ENCODE data around the gene WDFY3. TPM values are rescaled to one million over a fixed set of nuclear protein-coding genes. Genes with fewer than 3 reads are reported as not detected.

WDFY3 gene
- total and polyA plus RNA-seq, 12 donors: 4.9 to 68.9 (median 51.1) TPM

DNA sequence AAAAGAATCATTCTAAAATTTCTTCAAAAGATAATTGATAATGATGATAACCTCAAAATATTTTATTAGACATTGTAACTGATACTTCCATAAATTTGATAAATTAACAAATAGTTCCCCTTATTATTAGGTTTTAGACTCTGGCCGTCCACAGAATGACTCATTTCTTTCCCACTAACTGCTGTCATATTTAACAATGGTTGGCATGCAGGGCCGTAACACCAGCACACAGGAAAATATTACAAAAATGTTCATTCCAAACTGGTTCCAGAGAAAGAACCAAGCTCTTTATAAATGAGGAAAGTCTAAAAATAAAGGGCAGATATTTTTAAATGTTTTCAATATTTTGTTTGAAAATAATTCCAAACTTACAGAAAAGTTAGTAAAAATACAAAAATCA is 28.2 kb downstream of the WDFY3 start:
- Histone ChIP-seq H3K27ac (peak overlapping the region in 8 of 10 donors; percentile 16 to 74 (median 62)), H3K36me3 (peaks cover 0 to 14% (median 0%) of the 10 kb centered on the region in 9 donors), H3K9me3 (peaks cover 0 to 33% (median 15%) of the 10 kb centered on the region in 11 donors), H3K4me1 (peaks cover 6 to 51% (median 35%) of the 10 kb centered on the region in 9 donors), H3K4me3 (no peak overlapping the region), H3K27me3 (no peaks in the 10 kb centered on the region)
- DNase-seq (peak in 1 of 2 donors; percentile 18), ATAC-seq (peak in 7 of 8 donors; percentile 65 to 92 (median 85))
- TF ChIP-seq CTCF (IDR thresholded peaks at IDR 0.05): no peak
- 4 to 6% methylated on average over 2 of the region's 2 CpGs for WGBS, 2 donors
- intact Hi-C loops (cut with DNase I): no loop called here

- ATAC-seq (peak in 5 of 8 donors; percentile 43 to 72 (median 55)), DNase-seq (no peak)
- H3K9me3 ChIP-seq: peaks cover 0 to 27% (median 15%) of the 10 kb centered on the region in 11 donors
- TF ChIP-seq CTCF (IDR thresholded peaks at IDR 0.05): no peak
- H3K4me1 ChIP-seq: peaks cover 6 to 59% (median 37%) of the 10 kb centered on the region in 9 donors
- intact Hi-C loops (cut with DNase I): no loop called here
- no peaks in the 10 kb centered on the region for H3K27me3 ChIP-seq
- peak overlapping the region in 8 of 10 donors; percentile 16 to 74 (median 62) for H3K27ac ChIP-seq
- peaks cover 0 to 10% (median 0%) of the 10 kb centered on the region in 9 donors for H3K36me3 ChIP-seq
- whole genome bisulfite sequencing, 2 donors: 35 to 44% methylated on average over 3 of the region's 3 CpGs
- H3K4me3 ChIP-seq: no peak overlapping the region
These were observed 29.0 kb downstream of the WDFY3 start for GRCh38 chr4:84937381-84937977.

DNA sequence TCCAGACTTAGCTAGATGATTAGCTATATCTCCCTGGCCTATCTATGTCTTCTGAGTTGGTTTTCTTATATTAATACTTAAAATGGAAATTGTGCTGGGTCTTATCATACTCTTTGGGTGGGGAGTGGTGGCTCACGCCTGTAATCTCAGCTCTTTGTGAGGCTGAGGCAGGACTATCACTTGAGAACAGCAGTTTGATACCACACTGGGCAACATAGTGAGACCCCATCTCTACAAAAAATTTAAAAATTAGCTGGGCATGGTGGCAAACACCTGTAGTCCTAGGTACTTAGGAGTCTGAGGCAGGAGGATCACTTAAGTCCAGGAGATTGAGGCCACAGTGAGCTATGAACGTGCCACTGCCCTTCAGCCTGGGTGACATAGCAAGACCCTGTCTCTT is 30.4 kb downstream of the WDFY3 start:
- TF ChIP-seq CTCF (IDR thresholded peaks at IDR 0.05): no peak
- Histone ChIP-seq H3K4me1 (peaks cover 6 to 72% (median 44%) of the 10 kb centered on the region in 9 donors), H3K27me3 (no peaks in the 10 kb centered on the region), H3K27ac (peak overlapping the region in 4 of 10 donors; percentile 61 to 74 (median 68)), H3K9me3 (peaks cover 0 to 14% (median 8%) of the 10 kb centered on the region in 11 donors), H3K4me3 (no peak overlapping the region), H3K36me3 (peaks cover 0 to 6% (median 0%) of the 10 kb centered on the region in 9 donors)
- intact Hi-C loops (cut with DNase I): no loop called here
- DNase-seq (no peak), ATAC-seq (no peak)
- WGBS, 2 donors: 94 to 95% methylated on average over 2 of the region's 2 CpGs

GRCh38 chr4:84932462-84932861 is 34.0 kb downstream of the WDFY3 start:
- 91 to 98% methylated on average over 1 of the region's 1 CpG for WGBS, 2 donors
- intact Hi-C loops (cut with DNase I): no loop called here
- Histone ChIP-seq H3K36me3 (peaks cover 0 to 31% (median 0%) of the 10 kb centered on the region in 9 donors), H3K27ac (no peak overlapping the region), H3K27me3 (no peaks in the 10 kb centered on the region), H3K4me3 (no peak overlapping the region), H3K4me1 (peaks cover 3 to 60% (median 27%) of the 10 kb centered on the region in 9 donors), H3K9me3 (no peaks in the 10 kb centered on the region)
- ATAC-seq (no peak), DNase-seq (no peak)
- TF ChIP-seq CTCF (IDR thresholded peaks at IDR 0.05): no peak

Data from heart right ventricle (tissue), 16 donors.